GM12878 (cell line): ENCODE results near the gene COL4A1. TPM values are rescaled to one million over a fixed set of nuclear protein-coding genes. Genes with fewer than 3 reads are reported as not detected.
A peak's percentile ranks its signal among the peaks of the same experiment; 100 is the strongest.

Source experiments
- ATAC-seq: fragments of 200-7000 bp; cut with Tn5 transposase; 3 replicates; pipeline ENCODE4 v1.9.1; 2020; ENCODE audit warnings: mild to moderate bottlenecking, moderate library complexity
- BruUV-seq: library from RNA; stranded (reverse); fragments of 400-500 nt; replicated peaks from 2 replicates; lab custom pipeline; 2021; lab: Mats Ljungman, UMichigan
- CTCF ChIA-PET: fragments of 300-600 bp; sonication (Branson Sonifier 250); formaldehyde crosslinking; extraction: SDS; loops from one replicate; lab custom pipeline; 2021; ENCODE audit warnings: inconsistent platforms; lab: Yijun Ruan, JAX
- POLR2A ChIA-PET: fragments of 350-600 bp; formaldehyde crosslinking; extraction: SDS; loops from one replicate; lab custom pipeline; 2021; ENCODE audit warnings: inconsistent platforms; lab: Charles Lee
- RAD21 ChIA-PET: fragments of 300-600 bp; sonication (Branson Sonifier 250); formaldehyde crosslinking; loops from one replicate; lab custom pipeline; 2023; ENCODE audit warnings: antibody characterized with exemption; ENCODE audit not compliant: unreplicated experiment; lab: Charles Lee
- SMC1A ChIA-PET: fragments of 300-600 bp; sonication (Branson Sonifier 250); formaldehyde crosslinking; loops from one replicate; lab custom pipeline; 2023; ENCODE audit not compliant: unreplicated experiment, uncharacterized antibody; lab: Charles Lee
- DNase-seq: peaks from one replicate; pipeline ENCODE4 v3.0.0-alpha.2; 2011; ENCODE audit warnings: low read depth, low spot score
- FAIRE-seq: peaks from 3 replicates; lab custom pipeline; 2011; peaks lifted over from hg19 to GRCh38; lab: Jason Lieb, UNC
- H2AFZ ChIP-seq: 2 replicates; pipeline ENCODE4 v1.6.0; 2011; ENCODE audit warnings: low read depth, low read length, control low read depth; ENCODE audit not compliant: control insufficient read depth
- H3K27ac ChIP-seq: 2 replicates; pipeline ENCODE4 v1.5.1; 2011; ENCODE audit warnings: control low read depth; ENCODE audit not compliant: control insufficient read depth, insufficient read depth
- H3K27me3 ChIP-seq, 2 experiments: replicated peaks in 1 of 2; 2 replicates each; pipeline versions ENCODE4 v1.6.0 to v1.6.1; 2011; ENCODE audit warnings: low read length in 1 of 2; ENCODE audit not compliant: control insufficient read depth in 2 of 2, insufficient read depth in 2 of 2
- H3K36me3 ChIP-seq, 2 experiments: 2 replicates each; pipeline ENCODE4 v1.5.1; 2011; ENCODE audit warnings: low read length in 1 of 2; ENCODE audit not compliant: control insufficient read depth in 2 of 2, insufficient read depth in 2 of 2
- H3K4me1 ChIP-seq: 2 replicates; pipeline ENCODE4 v1.6.1; 2011; ENCODE audit warnings: mild to moderate bottlenecking, low read length, moderate library complexity, mixed read lengths; ENCODE audit not compliant: control insufficient read depth, insufficient read depth
- H3K4me2 ChIP-seq: 2 replicates; pipeline ENCODE4 v1.6.0; 2011; ENCODE audit warnings: control low read depth; ENCODE audit not compliant: control insufficient read depth, insufficient read depth
- H3K4me3 ChIP-seq: fragments of 200-600 bp; sonication (generic); 2 replicates; pipeline ENCODE4 v1.5.1; 2016
- H3K79me2 ChIP-seq: 2 replicates; pipeline ENCODE4 v1.6.0; 2011; ENCODE audit warnings: low read length; ENCODE audit not compliant: control insufficient read depth, insufficient read depth
- H3K9ac ChIP-seq: 2 replicates; pipeline ENCODE4 v1.8.0; 2011; ENCODE audit warnings: low read length, control low read depth, mixed read lengths; ENCODE audit not compliant: control insufficient read depth, insufficient read depth
- H3K9me3 ChIP-seq: replicated peaks from 3 replicates; pipeline ENCODE4 v1.5.1; 2011; ENCODE audit warnings: mild to moderate bottlenecking, low read length; ENCODE audit not compliant: control insufficient read depth, insufficient read depth
- H4K20me1 ChIP-seq: 2 replicates; pipeline ENCODE4 v1.6.0; 2011; ENCODE audit not compliant: control insufficient read depth, insufficient read depth
- CBFB ChIP-seq: IDR thresholded peaks from 2 replicates; pipeline ENCODE4 v1.6.1; 2016; ENCODE audit warnings: antibody characterized with exemption, low read depth
- GABPA ChIP-seq: IDR thresholded peaks from 2 replicates; pipeline ENCODE4 v1.6.1; 2014; ENCODE audit warnings: antibody characterized with exemption, low read depth, mild to moderate bottlenecking, inconsistent platforms
- HDAC6 ChIP-seq: fragments of 200-600 bp; sonication (generic); IDR thresholded peaks from one replicate; pipeline ENCODE4 v1.8.0; 2017; ENCODE audit warnings: antibody characterized with exemption; ENCODE audit not compliant: unreplicated experiment
- SMAD1 ChIP-seq: fragments of 450-650 bp; IDR thresholded peaks from 2 replicates; pipeline ENCODE4 v1.6.1; 2018; ENCODE audit warnings: mild to moderate bottlenecking, low read depth; ENCODE audit not compliant: partially characterized antibody
- TCF7 ChIP-seq: IDR thresholded peaks from 2 replicates; pipeline ENCODE4 v1.6.1; 2014; ENCODE audit warnings: antibody characterized with exemption, borderline replicate concordance
- WGBS: methylation state at CpG from one replicate; pipeline ENCODE4 v1.1.6; 2016; ENCODE audit warnings: low lambda C conversion rate; ENCODE audit not compliant: insufficient replicate concordance, insufficient coverage; ENCODE audit errors: missing lambda C conversion rate; 5-methylcytosine and 5-hydroxymethylcytosine counted together
- in situ Hi-C: fragments of 300-500 bp; cut with MboI; formaldehyde crosslinking; loops from 9 replicates; pipeline ENCODE4 v1.14.3; 2018; ENCODE audit warnings: mixed read lengths
- intact Hi-C: fragments of 100-400 bp; cut with micrococcal nuclease; formaldehyde crosslinking; loops from one replicate; pipeline ENCODE4 v1.14.2; 2022; ENCODE audit not compliant: unreplicated experiment
- polyA plus RNA-seq, 11 experiments: library from polyadenylated mRNA; depleted of rRNA in 4 of 11; unstranded in 6 of 11; stranded (reverse) in 5 of 11; fragments of >200 nt; fragmentation: Nextera tagmentation in 4 of 11; fragmentation: Illumina TruSeq in 1 of 11; extraction: Ambion mirVana in 4 of 11; extraction: Trizol in 1 of 11; gene quantifications; 1 replicate in 1 of 11; 2 replicates in 10 of 11; pipeline versions ENCODE4 v1.2.1 to v1.2.3, GENCODE V29; 2011 to 2016; ENCODE audit warnings: inconsistent platforms in 2 of 11, missing spikeins in 2 of 11, low read depth in 1 of 11
- total RNA-seq, 4 experiments: library from RNA; depleted of rRNA in 3 of 4; stranded (reverse); fragments of >200 nt in 3 of 4; fragmentation: Illumina TruSeq in 1 of 4; extraction: Trizol in 1 of 4; gene quantifications; 2 replicates each; pipeline versions ENCODE4 v1.2.1 to v1.2.3, GENCODE V29; 2013 to 2021

The COL4A1 gene
- total and polyA plus RNA-seq, 10 of the 15 experiments (the other 5 are each of a cell fraction or from before 2014, with no cell fraction given), result 0.07 to 0.31 (median 0.13) TPM; not detected in 6

- FAIRE-seq, result no peak
- DNase-seq, result no peak
- POLR2A ChIA-PET, result no interaction called here
Measured at GRCh38 chr13:110258876-110259631, 47.9 kb downstream of the COL4A1 start.

GRCh38 chr13:110257408-110257807, 49.5 kb downstream of the COL4A1 start:
- FAIRE-seq (no peak), ATAC-seq (peak; percentile 37; the same call in 2 of the 3 replicates), DNase-seq (no peak)
- CTCF ChIA-PET, result interaction anchor here (1.1 kb wide), 1 partner anchor 282 kb away, joined by 3 read pairs; no protein-coding TSS in a partner anchor
- Histone ChIP-seq H3K36me3 (no peaks in the 10 kb centered on the region), H3K4me3 (no peak overlapping the region), H3K4me2 (no peak overlapping the region), H3K9ac (no peak overlapping the region), H4K20me1 (no peaks in the 10 kb centered on the region), H3K27me3 (no peaks in the 10 kb centered on the region), H3K27ac (no peak overlapping the region), H3K4me1 (no peaks in the 10 kb centered on the region), H2AFZ (no peak overlapping the region), H3K79me2 (no peaks in the 10 kb centered on the region), H3K9me3 (no peaks in the 10 kb centered on the region; the same call in 2 of the 3 replicates)
- BruUV-seq, result no TSS peak
- RAD21 ChIA-PET, result no interaction called here
- SMC1A ChIA-PET, result interaction anchor here (0.9 to 1.6 kb wide), 5 partner anchors 10 to 165 kb away, joined by 3 read pairs; no protein-coding TSS in a partner anchor
- in situ Hi-C loops, result no loop called here
- intact Hi-C loops, result no loop called here
- no peak for TF ChIP-seq SMAD1
- TF ChIP-seq GABPA, result no peak
- no peak for TF ChIP-seq CBFB
- WGBS, result 33% methylated on average over 3 of the region's 3 CpGs
- POLR2A ChIA-PET, result no interaction called here

More at GRCh38 chr13:110258876-110259631, 47.9 kb downstream of the COL4A1 start:
- Histone ChIP-seq H3K27me3 (no peaks in the 10 kb centered on the region; a peak in 1 of 4 replicates), H3K9ac (no peak overlapping the region), H3K27ac (no peak overlapping the region), H3K4me1 (no peaks in the 10 kb centered on the region), H3K36me3 (no peaks in the 10 kb centered on the region), H3K4me2 (no peak overlapping the region), H3K9me3 (no peaks in the 10 kb centered on the region; the same call in 2 of the 3 replicates), H4K20me1 (no peaks in the 10 kb centered on the region), H3K4me3 (no peak overlapping the region), H2AFZ (no peak overlapping the region), H3K79me2 (no peaks in the 10 kb centered on the region)
- ChIA-PET SMC1A (interaction anchor here (0.6 to 1.2 kb wide), 3 partner anchors 42 to 185 kb away, joined by 3 to 4 read pairs (median 3); no protein-coding TSS in a partner anchor), RAD21 (no interaction called here), CTCF (interaction anchor here (0.8 to 1.9 kb wide), 3 partner anchors 16 to 185 kb away, joined by 4 to 5 read pairs (median 5); no protein-coding TSS in a partner anchor)
- in situ Hi-C loops, result no loop called here
- intact Hi-C loops, result no loop called here
- no peak for TF ChIP-seq HDAC6
- no peak for TF ChIP-seq TCF7
- BruUV-seq, result no TSS peak
- 59% methylated on average over 12 of the region's 12 CpGs for WGBS
- no peak for ATAC-seq
